HG02943 (cell line): Measurements from ENCODE around the gene MICA.
"Not testable (repeated sequence)": the region's sequence is repeated elsewhere in the genome, so short reads cannot be mapped to it uniquely, and the experiment has no call there.

Experiments
- ATAC-seq: cut with Tn5 transposase; IDR thresholded peaks from one replicate; pipeline ENCODE4 v1.9.1; 2021; ENCODE audit warnings: mild to moderate bottlenecking, low read depth, moderate library complexity; ENCODE audit not compliant: unreplicated experiment

Gene MICA

DNA sequence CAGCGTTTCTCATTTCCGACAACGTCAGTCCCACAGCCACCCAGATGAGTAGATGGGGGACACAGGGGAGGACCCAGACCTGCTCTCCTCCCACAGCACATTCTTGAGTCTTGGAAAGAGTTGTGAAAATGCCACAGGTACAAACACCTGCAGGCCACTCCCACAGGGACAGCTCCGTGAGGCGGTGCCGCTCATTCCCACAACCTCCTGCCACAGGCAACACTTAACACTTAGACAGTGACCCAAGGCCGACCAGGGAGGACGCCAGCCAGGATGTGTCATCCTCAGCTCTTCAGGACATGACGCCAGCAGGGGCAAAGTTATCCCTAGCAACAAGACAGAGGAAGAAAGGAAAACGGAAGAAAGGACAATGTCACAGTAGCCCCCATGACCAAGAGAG lies 23.5 kb upstream of the MICA start:
- no peak for ATAC-seq

DNA sequence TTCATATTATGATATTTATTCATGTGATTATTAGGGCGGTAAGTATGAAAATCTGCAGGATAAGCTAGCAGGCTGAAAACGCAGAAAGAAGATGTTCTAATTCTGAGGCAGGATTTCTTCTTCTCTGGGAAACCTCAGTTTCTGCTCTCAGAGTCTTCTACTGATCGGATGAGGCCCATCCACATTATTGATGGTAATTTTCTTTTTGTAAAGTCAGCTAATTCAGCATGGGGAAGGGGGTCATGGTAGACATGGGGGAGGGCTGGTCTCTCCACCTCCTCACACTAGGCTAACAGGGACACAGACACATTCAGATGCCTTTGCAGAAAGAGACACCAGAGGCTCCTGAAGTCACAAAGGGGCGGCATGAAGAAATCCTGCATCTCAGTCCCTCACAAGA lies 21.7 kb upstream of the MICA start:
- no peak for ATAC-seq

DNA sequence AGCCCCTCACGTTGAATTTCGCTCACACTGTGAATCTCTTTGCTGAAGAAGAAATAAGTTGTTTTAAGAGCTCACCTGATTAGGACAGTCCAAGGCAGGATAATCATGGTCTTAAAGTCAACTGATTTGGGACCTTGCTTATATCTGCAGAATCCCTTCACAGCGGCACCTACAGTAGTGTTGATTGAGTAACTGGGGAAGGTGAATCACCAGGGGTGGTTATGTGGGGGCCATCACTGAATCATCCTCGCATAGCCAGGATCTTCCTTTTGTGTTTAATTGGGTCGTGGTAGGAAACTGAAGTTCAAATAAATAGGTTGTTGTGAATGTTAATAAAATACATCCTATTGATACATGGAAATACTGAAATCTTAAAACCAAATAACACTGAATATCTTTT lies 20.2 kb upstream of the MICA start:
- no peak for ATAC-seq

DNA sequence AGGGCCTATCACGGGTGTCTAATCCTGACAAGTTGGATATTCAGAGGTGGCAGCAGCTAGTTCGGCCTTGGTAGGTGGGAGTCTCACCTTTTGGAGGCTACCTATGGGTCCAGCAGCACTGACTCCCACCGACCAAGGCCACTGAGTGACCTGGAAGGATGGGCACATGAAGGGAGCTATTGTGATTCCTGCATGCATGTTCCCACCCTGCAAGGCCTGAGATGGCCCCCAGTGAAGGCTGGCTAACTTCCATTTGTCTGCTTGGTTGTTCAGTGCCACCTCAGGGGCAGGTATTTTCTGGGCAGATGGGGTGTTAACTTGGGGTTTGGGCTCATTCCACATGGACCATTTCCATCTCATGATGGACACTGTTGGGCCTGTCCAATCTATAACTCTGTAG lies 18.4 kb upstream of the MICA start:
- ATAC-seq, result no peak

- no peak for ATAC-seq
Observed at GRCh38 chr6:31386099-31386498, 17.3 kb upstream of the MICA start.

DNA sequence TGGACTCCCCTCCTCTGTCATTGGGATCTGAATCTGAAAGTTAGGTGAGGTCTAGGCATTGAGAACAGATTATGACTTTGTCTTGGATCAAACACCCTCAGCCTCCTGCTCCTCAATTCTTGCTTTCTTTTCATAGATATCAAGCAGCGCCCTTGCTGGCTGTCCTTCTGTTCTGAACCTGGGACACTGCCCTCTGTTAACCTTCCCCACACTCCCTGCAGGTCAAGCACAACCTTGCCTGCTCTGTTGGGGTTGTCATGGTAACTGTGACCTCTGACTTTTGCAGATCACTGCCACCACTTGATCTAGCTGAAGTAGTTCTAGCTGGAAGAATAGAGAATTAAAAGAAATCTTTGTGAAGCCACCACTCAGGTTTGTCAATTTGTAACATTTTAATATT lies 16.4 kb upstream of the MICA start:
- no peak for ATAC-seq

- ATAC-seq, result not testable (repeated sequence)
Observed at GRCh38 chr6:31388916-31389801, 14.2 kb upstream of the MICA start.

DNA sequence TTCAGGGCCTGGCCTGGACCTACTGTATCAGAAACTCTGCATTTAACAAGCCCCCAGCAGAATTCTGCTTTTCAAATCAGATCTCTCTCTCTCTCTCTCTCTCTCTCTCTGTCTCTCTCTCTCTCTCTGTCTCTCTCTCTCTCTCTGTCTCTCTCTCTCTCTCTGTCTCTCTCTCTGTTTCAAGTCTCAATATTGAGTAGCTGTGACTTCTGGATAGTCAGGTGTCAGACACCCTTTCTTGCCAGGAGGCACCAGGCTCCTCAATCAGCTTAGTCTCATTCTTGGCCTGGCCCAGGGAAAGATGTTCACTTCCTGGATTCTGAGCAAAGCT lies 13.6 kb upstream of the MICA start:
- ATAC-seq, result not testable (repeated sequence)

DNA sequence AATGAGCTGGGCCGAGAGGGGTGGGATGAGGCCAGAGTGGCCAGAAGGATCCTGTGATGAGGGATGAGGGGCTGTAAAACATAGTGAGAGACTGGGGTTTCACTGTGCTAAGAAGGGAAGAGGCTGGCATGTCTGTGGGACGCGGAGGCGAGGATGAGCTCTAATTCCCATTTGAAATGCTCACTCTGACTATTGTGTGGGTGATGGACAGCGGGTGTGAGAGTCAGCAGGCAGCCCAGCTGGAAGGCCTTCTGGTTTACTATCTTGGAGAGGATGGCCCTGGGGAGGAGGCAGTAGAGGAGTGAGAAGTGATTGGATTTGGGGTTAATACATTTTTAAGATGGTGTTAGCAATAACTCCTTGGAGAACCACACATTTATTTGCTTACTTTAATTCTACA lies 9.5 kb upstream of the MICA start:
- no peak for ATAC-seq

DNA sequence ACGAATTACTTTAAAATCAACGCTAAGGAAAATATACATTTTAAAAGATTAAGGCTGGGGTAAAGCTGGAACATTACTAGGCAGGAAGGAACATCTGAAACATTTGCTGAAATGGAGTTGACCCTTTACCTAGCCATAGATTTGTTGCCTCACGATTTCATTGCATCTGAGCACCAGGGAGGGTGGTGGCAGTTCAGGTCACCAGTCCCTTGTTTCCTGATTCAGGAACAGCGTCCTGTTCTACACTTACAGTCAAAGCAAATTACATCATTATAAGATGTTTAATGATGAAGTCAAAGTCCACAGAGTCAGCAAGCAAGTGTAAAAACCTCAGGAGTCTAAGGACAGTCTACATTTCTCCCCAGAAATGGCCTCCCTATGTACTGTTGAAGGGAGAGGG lies 9.0 kb upstream of the MICA start:
- no peak for ATAC-seq

GRCh38 chr6:31395832-31396231 lies 7.6 kb upstream of the MICA start:
- no peak for ATAC-seq

DNA sequence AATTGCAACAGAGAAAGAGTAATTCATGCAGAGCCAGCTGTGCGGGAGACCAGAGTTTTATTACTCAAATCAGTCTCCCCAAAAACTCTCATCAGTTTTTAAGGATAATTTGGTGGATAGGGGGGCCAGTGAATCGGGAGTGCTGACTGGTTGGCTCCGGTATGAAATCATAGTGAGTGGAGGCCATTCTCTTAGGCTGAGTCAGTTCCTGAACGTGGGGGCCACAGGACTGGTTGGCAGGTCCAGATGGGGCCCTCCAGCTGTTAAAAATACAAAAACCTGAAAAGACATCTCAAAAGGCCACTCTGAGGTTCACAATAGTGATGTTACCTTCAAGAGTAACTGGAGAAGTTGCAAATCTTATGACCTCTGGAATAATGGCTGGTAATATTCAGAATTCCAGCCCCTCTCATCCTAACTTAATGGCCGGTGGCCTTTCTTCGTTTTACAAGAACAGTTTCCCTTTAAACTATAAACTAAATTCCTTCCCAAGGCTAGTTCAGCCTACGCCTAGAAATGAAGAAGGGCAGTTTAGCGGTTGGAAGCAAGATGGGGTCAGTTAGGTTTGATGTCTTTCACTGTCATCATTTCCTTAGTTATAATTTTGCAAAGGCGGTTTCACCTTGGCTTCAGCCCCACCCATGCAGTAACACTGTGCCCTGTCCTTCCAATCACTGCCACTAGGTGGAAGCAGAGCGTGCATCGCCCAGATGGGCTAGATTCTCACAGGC lies 6.8 kb upstream of the MICA start:
- ATAC-seq, result no peak

DNA sequence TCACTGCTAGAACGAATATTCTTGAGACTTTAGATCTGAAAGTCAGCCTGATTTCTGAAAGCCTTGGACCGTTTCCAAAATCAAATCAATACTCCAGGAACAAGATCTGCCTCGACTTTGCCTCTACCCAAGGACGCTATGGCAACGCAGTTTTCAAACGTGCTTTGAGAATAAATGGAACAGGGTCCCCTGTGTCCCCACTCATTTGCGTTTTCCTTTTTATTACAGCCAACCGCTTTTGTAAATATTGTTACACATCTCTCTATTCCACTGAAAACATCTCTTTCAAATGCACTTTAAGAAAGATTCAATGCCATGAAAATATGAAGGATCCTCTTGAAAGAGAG lies 6.3 kb upstream of the MICA start:
- not testable (repeated sequence) for ATAC-seq

DNA sequence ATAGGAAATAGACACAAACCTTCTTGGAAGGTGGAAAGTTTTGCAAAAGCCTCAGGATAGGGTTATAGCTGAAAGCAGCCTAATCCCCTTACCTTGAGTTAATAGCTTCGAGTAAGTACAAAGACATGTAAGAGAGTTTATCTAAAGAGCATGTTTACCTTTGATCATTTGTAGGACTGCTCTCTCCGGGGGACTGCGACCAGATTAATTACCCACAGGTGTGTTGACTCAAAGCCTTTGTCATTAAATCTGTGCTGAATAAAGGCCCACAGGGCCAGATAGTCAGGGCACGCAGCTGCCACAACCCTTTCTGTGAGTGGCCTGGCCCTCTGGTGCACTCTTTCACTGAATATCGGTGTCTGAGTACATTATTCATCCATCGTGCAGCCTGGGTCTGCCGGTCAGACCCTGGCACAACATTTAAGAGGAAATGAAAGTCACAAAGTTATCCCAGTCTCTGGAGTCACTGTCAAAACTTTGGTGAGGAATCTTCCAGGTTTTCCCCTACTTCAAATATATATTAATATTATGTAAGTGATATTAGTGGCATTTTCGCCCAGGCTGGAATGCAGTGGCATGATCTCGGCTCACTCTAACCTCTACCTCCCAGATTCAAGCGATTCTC lies 5.4 kb upstream of the MICA start:
- no peak for ATAC-seq

- ATAC-seq, result no peak
Observed at GRCh38 chr6:31399589-31400466, 3.6 kb upstream of the MICA start.

DNA sequence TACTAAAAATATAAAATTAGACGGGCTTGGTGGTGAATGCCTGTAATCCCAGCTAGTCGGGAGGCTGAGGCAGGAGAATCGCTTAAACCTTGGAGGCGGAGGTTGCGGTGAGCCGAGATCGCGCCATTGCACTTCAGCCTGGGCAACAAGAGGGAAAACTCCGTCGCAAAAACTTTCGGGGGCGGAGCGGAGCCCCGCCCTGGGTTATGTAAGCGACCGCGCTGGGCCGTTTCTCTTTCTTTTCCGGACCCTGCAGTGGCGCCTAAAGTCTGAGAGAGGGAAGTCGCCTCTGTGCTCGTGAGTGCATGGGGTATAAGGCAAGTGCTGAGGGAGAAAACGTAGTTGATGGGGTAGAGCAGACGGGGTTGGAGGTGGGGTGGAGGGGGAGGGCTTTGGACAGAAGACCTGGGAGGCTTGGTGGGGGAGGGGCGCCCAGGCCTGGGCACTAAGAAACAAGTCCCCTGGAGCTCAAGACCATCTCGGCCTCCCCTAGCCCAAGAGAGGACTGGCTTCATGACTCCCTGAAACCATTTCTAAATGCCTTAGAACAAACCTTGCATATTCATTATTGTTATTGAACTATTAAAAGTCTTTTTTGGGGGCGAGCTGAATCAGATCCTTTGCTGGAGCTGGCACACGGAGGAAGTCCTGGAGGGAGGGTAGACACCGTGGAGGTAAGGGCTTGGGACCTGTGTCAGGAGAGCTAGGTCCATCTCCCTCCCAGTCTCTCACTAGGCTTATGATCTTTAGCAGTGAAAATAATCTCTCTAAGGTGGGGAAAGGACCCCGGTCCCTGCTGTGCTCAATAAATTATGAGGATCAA lies 2.7 kb upstream of the MICA start:
- ATAC-seq, result no peak

- ATAC-seq, result no peak
Observed at GRCh38 chr6:31401403-31401802, 2.0 kb upstream of the MICA start.

DNA sequence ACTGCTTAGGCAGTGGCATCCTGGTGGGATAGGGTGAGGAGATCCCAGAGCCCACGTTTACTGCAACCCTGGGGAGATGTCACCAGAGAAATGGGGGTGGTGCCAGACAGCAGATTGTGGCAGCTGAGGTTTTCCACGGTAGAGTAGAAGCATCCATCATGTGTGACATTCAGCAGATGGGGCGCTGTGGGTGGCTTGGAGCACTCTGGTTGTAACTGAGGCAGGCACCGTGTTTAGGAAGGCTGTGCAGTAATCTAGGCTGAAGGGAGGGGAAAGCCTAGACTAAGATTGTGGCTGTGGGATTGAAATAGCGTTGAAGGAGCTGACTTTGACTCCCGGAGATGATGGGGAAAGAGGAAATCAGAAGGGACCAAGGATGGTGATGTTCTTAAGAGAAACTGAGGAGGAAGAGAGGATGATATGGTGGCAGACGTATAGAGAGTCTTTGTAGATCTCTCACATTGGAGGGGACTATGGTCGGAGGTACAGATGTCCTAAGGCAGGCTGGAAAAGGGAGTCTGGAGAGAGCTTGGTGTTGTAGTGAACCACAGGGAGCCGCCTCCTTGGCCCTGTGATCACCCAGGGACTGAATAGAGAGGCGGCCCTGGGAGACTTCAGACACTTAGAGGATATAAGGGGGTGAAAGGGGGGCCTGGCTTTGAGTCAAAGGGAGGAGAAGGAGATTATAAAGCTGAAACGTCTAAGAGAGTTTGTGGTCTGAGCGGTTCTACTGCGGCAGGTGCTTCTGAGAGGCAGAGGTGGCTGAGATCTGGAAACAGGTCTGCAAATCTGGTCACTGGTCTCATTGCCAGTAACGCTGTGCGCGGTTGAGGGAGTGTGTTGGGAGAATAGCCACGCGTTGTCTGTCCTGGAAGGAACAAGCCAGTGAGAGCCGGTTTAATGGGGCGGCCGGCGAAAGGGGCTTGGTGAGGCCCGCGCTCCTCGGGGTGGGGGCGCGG lies 792 bp upstream of the MICA start:
- no peak for ATAC-seq

DNA sequence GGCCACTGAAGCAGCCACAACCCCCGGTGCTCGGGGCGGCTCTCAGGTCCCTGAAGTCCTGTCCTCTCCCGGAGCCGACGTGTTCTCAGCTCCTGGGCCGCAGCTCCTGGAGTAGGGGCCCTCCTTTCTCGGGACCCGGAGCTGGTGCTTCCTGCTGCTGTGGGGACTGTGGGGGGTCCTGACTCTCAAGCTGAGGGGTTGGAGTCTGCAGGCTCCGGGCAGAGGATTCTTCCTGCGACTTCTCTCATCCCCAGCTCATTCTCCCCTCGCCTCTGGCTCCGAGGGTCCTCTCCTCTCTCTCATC lies 618 bp downstream of the MICA start:
- ATAC-seq, result not testable (repeated sequence)
